Uterus (tissue), 4 donors: ENCODE data around the gene BTG4. TPM values are rescaled to one million over a fixed set of nuclear protein-coding genes. Genes with fewer than 3 reads are reported as not detected.
A peak's percentile ranks its signal among the peaks of the same experiment; 100 is the strongest.

Experiments
- DNase-seq, 2 donors: peaks; one replicate each; pipeline ENCODE4 v3.0.0-alpha.2; 2019 to 2020
- H3K27ac ChIP-seq, 2 donors: fragments of 200-600 bp; sonication (generic); 1 replicate in 1 of 2; 2 replicates in 1 of 2; pipeline ENCODE4 v1.5.1; 2016 to 2018
- H3K27me3 ChIP-seq, 2 donors: fragments of 200-600 bp; sonication (generic); one replicate each; pipeline ENCODE4 v1.5.1; 2018 to 2019; ENCODE audit warnings: control low read depth in 1 of 2
- H3K36me3 ChIP-seq, 2 donors: fragments of 200-600 bp; sonication (generic); one replicate each; pipeline ENCODE4 v1.5.1; 2019; ENCODE audit warnings: control low read depth in 1 of 2
- H3K4me1 ChIP-seq, 2 donors: fragments of 200-600 bp; sonication (generic); one replicate each; pipeline ENCODE4 v1.5.1; 2018 to 2019; ENCODE audit warnings: control low read depth in 1 of 2
- H3K4me3 ChIP-seq, 2 donors: fragments of 200-600 bp; sonication (generic); 1 replicate in 1 of 2; 2 replicates in 1 of 2; pipeline ENCODE4 v1.5.1; 2018 to 2019; ENCODE audit warnings: mild to moderate bottlenecking in 1 of 2
- H3K9me3 ChIP-seq, 2 donors: fragments of 200-600 bp; sonication (generic); one replicate each; pipeline ENCODE4 v1.5.1; 2019; ENCODE audit warnings: control low read depth in 1 of 2
- CTCF ChIP-seq, 4 experiments: fragments of 200-600 bp in 2 of 4; fragments of 450-650 bp in 2 of 4; sonication (generic) in 2 of 4; IDR thresholded peaks; one replicate each; pipeline ENCODE4 v1.5.1; 2016 to 2019; ENCODE audit warnings: antibody characterized with exemption in 4 of 4, mild to moderate bottlenecking in 2 of 4, moderate library complexity in 1 of 4
- POLR2A ChIP-seq, 2 donors: fragments of 450-650 bp; IDR thresholded peaks; one replicate each; pipeline ENCODE4 v1.6.1; 2016; ENCODE audit warnings: antibody characterized with exemption in 2 of 2, mild to moderate bottlenecking in 1 of 2, moderate library complexity in 1 of 2
- intact Hi-C: fragments of 100-400 bp; cut with DNase I; formaldehyde crosslinking; loops from one replicate; pipeline ENCODE4 v1.15.1; 2023; ENCODE audit warnings: low total_unique reads
- total RNA-seq, 4 donors: library from RNA; depleted of rRNA in 3 of 4; stranded (reverse); fragments of >200 nt in 3 of 4; gene quantifications; one replicate each; pipeline versions ENCODE4 v1.1.0 to v1.2.4, GENCODE V29; 2014 to 2023
- donor health status: DM: yes; HTN: yes; CAD: no.

The BTG4 gene
- total RNA-seq, 4 donors from 2014 or later = not detected

GRCh38 chr11:111559800-111560464, 47.7 kb upstream of the BTG4 start:
- intact Hi-C loops = no loop called here
- TF ChIP-seq POLR2A (IDR thresholded peaks at IDR 0.05) (no peak), CTCF (IDR thresholded peaks at IDR 0.05) (no peak)
- H3K4me1 ChIP-seq = no peaks in the 10 kb centered on the region
- no peaks in the 10 kb centered on the region for H3K27me3 ChIP-seq
- H3K36me3 ChIP-seq = no peaks in the 10 kb centered on the region
- H3K27ac ChIP-seq = peak overlapping the region in 1 of 2 donors; percentile 47
- H3K9me3 ChIP-seq = no peaks in the 10 kb centered on the region
- no peak overlapping the region for H3K4me3 ChIP-seq
- DNase-seq = no peak

GRCh38 chr11:111557425-111558111, 45.4 kb upstream of the BTG4 start:
- Histone ChIP-seq H3K4me1 (no peaks in the 10 kb centered on the region), H3K27me3 (no peaks in the 10 kb centered on the region), H3K9me3 (no peaks in the 10 kb centered on the region), H3K4me3 (no peak overlapping the region), H3K27ac (peak overlapping the region; percentile 65 to 87), H3K36me3 (no peaks in the 10 kb centered on the region)
- peak in 1 of 2 donors; percentile 33 for DNase-seq
- TF ChIP-seq POLR2A (IDR thresholded peaks at IDR 0.05) = no peak
- no peak for TF ChIP-seq CTCF (IDR thresholded peaks at IDR 0.05)
- intact Hi-C loops = no loop called here

- DNase-seq = no peak
- H3K27me3 ChIP-seq = no peaks in the 10 kb centered on the region
- H3K27ac ChIP-seq = no peak overlapping the region
- no peaks in the 10 kb centered on the region for H3K9me3 ChIP-seq
- H3K4me1 ChIP-seq = no peaks in the 10 kb centered on the region
- H3K36me3 ChIP-seq = no peaks in the 10 kb centered on the region
- H3K4me3 ChIP-seq = no peak overlapping the region
- intact Hi-C loops = no loop called here
- TF ChIP-seq CTCF (IDR thresholded peaks at IDR 0.05) (no peak), POLR2A (IDR thresholded peaks at IDR 0.05) (no peak)
These were observed 43.1 kb upstream of the BTG4 start for GRCh38 chr11:111555255-111555654.

GRCh38 chr11:111554532-111554931, 42.3 kb upstream of the BTG4 start:
- no peak for DNase-seq
- intact Hi-C loops = no loop called here
- no peak overlapping the region for H3K27ac ChIP-seq

GRCh38 chr11:111550258-111550657, 38.1 kb upstream of the BTG4 start:
- Histone ChIP-seq H3K27ac (no peak overlapping the region), H3K4me1 (no peaks in the 10 kb centered on the region), H3K27me3 (no peaks in the 10 kb centered on the region), H3K9me3 (no peaks in the 10 kb centered on the region), H3K36me3 (no peaks in the 10 kb centered on the region), H3K4me3 (no peak overlapping the region)
- no peak for DNase-seq
- no peak for TF ChIP-seq POLR2A (IDR thresholded peaks at IDR 0.05)
- TF ChIP-seq CTCF (IDR thresholded peaks at IDR 0.05) = no peak
- intact Hi-C loops = no loop called here

More at GRCh38 chr11:111554532-111554931, 42.3 kb upstream of the BTG4 start:
- Histone ChIP-seq H3K9me3 (no peaks in the 10 kb centered on the region), H3K4me1 (no peaks in the 10 kb centered on the region), H3K4me3 (no peak overlapping the region), H3K36me3 (no peaks in the 10 kb centered on the region), H3K27me3 (no peaks in the 10 kb centered on the region)
- no peak for TF ChIP-seq POLR2A (IDR thresholded peaks at IDR 0.05)
